HG03159 (cell line): Measurements from ENCODE around the gene TMEM86B.
"Not testable (repeated sequence)": the region's sequence is repeated elsewhere in the genome, so short reads cannot be mapped to it uniquely, and the experiment has no call there.

Experiments used
- ATAC-seq: cut with Tn5 transposase; IDR thresholded peaks from one replicate; pipeline ENCODE4 v1.9.1; 2021; ENCODE audit warnings: mild to moderate bottlenecking, moderate library complexity; ENCODE audit not compliant: unreplicated experiment

The TMEM86B gene

DNA sequence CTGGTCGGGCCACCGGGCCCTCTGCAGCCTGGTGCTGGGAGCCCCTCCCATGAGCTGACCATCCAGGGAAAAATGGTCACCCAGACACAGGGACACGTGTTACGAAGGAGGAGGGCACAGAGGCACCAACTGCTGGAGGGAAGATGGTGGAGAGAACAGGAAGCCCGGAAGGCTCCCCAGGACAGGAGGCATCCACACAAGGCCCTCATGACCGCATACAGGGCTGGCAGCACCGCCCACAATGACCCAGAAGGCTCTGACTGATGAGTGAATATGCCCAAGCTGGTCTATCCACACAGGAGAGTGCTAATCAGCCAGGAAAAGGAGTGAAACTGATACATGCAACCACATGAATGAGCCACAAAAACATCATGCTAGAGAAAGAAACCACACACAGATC is 14.0 kb upstream of the TMEM86B start:
- no peak for ATAC-seq

DNA sequence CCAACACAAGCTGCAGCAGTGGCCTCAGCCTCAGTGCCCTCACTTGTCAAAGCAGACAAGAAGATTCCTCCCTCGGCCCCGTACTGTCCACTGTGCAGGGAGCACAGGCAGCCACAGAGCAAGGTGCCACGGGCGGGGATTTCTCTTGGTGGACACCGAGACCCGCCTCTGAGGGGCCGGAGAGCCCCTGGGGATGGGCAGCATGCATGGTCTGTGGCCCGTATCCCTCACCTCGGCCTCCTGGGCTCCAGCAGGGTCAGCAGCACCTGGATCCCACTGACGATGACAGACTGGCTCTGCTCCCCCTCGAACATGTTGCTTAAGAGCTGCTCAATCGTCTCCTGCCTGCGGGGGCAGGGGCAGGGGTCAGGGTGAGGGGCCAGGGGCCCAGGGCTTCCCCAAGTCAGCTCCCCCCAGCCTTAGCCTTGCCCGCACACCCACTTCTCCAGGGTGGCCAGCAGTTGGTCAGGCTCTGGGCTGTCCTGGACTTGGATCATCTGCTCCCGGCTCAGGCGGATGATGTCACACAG is 13.4 kb upstream of the TMEM86B start:
- ATAC-seq, result no peak

DNA sequence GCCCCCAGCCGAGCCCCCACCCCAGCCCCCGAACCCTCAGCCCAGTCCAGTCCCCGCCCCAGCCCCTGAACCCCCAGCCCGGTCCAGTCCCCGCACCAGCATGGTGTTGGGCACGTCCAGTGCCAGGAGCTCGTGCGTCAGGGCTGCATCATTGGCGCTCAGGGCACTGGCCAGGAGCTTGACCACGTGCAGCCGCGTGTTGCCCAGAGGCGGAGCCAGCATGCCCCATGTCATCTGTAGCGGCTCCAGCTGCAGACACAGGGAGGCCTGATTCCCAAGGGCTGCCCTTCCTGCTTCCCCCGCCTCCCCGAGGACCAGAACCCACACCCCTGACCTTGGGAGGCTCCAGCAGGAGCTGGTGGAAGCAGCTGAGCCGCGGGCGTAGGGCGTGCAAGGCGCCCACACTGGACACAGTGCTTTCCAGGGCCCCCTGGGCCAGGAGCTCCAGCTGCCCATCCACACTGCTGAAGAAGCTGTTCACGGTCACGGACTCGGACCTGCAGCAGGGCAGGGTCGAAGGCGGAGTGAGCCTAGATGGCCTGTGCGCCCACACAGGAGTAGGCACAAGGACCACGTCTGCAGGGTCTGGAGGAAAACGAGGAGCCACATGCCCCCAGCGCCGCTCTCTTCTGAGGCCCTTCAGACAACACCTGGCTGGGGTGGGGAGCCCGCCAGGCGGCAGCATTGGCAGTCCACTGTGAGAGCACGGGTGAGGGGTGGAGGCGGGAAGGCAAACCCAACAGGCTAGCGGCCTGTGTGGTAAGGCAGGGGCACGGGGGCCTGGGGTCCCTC is 12.8 kb upstream of the TMEM86B start:
- ATAC-seq, result no peak

DNA sequence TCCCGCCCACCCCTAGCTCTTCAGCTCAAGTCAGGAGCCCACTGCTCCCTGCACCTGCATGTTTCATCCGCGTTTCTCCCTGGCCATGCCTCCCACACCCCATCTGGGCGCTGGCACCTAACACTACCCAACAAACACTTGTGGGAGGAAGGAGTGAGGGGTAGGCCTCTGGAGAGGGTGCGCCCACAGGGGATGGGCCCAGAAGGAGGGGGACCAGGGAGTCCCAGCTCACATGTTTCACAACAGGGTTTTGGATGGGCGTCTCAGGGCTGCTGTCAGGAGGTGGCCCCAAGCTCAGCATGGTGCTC is 12.1 kb upstream of the TMEM86B start:
- no peak for ATAC-seq

DNA sequence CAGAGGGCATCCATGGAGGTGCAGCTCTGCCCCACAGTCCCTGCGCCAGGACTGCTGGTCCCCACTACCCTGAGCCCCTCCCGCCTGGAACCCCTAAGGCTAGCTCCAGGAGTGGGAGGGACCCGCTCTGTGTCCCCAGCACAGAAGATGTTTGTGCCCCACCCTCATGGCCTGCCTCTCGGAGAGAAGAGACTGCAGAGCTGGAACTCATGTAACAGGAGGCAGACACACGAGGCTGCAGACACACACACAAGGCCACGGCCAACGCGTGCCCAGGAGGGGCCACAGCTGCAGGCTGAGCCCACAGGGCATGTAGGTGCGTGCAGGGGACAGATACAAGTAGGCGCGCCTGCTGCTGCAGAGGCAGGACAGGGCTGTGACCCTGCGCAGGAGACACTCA is 10.4 kb upstream of the TMEM86B start:
- no peak for ATAC-seq

DNA sequence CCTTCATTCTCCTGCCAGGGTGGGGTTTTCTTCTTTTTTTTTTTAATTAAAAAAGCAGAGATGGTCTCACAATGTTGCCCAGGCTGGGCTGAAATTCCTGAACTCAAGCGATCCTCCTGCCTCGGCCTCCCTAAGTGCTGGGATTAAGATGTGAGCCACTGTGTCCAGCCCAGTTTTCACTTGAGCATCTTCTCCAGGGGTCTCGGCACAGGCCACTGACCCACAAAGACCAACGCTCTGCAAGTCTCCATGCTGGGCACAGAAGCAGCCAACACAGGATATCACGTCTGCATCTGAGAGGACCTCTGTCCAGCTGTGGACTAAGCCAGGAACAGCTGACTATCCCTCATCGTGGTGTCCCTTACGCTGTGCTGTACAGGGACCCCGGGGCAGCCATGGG is 9.5 kb upstream of the TMEM86B start:
- no peak for ATAC-seq

DNA sequence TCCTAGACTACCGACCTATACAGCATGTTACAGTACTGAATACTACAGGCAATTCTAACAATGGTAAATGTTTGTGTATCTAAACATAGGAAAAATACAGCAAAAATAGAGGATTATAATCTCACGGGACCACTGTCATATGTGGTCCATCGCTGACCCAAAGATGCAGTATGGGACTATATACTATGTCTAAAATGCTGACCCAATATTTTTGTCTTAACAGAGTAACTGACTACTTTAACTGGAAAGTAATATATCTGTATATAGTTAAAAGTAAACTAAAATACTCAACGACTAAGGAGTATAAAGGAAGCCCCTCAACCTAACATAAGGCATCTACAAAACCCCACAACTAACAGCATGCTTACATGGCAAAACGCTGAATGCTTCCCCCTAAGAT is 4.4 kb upstream of the TMEM86B start:
- ATAC-seq, result no peak

DNA sequence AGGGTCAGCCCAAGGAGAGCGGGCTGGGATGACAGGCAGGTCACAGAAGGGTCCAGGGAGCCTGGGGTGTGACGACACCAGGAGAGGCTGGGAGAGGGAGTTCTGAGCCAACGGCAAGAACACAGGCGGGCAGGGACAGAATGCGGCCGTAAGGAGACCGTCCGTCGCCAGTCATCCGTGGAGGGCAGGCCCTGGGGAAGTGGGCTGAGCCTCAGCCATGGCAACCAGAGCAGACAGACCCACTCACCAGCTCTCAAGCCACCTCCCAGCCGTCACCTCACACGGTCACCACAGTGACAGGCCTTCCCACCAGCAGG is 3.7 kb upstream of the TMEM86B start:
- ATAC-seq, result no peak

DNA sequence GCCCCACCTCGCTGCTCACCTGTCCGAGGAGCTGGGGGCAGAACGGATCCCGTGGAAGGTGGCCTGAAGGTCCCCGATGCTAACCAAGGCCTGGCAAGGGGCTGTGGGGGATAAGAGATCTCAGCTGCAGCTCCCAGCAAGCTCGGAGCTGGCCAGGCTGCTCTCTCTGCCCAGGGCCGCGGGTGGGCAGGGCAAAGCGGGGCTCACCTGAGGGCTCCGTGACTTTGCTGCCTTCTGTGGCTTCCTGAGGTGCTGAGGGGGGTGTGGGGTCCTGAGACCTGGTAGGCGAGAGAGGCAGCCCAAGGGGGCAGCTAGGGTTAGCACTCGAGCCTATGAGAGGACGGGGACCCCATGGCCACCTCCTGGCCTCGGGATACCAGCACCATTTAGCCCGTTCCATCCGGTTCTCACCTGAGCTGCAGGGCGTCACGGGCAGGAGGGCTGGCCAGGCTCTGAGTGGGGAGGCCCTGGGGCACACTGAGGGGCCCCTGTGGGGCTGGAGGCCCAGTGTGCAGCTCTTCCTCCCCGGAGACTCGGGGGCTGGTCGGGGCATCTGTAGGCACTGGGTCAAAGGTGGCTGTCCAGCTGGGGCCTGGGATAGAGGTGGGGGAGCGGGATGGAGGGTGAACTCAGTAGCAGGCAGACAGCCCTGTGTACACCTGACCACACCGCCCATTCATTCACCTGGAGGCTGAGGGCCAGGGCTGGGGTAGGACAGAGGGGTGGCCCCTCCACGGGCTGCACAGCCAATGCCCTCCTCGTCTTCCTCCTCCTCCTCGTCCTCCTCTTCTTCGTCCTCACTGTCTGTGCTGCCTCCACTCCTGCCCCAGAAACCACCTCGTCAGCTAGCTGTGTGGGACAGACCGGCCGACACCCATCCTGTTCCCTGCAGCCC is 3.1 kb upstream of the TMEM86B start:
- ATAC-seq, result no peak

DNA sequence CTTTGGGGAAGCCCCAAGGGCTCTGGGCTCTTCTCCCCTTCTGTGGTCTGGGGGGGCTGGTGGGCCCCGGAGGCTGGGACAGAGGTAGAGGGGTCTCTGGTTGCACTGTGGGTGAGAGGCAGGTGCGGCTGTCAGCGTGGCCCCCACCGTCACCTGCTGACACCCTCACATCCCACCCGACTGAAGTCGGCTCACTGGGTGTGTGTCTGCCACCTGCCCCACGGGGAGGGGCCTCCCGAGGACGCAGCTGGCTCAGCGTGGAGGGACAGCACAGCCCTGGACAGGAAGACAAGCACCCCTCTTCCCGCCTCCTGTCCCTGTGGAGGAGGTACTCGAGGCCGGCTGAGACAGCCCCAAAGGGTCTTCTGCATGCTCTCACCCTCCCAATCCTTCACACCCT is 2.2 kb upstream of the TMEM86B start:
- ATAC-seq, result no peak

DNA sequence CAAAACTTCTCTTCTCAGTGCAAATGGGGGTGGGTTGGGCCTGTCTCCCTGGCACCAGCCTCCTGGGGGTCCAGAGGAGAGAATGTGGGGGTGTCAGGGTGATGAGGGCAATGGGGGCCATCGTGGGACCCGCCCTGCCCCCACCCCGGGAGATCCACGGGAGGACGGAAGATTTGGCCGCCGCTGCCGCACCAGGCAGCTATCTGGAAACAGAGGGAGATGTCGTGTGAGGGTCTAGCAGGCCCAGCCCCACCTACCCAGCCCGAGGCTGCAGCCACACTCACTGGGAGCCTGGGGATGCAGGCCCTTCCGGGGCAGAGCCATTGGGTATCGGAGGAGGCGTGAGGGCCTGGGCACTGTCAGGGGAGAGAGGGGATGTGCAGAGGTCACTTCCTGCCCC is 1.8 kb upstream of the TMEM86B start:
- no peak for ATAC-seq

DNA sequence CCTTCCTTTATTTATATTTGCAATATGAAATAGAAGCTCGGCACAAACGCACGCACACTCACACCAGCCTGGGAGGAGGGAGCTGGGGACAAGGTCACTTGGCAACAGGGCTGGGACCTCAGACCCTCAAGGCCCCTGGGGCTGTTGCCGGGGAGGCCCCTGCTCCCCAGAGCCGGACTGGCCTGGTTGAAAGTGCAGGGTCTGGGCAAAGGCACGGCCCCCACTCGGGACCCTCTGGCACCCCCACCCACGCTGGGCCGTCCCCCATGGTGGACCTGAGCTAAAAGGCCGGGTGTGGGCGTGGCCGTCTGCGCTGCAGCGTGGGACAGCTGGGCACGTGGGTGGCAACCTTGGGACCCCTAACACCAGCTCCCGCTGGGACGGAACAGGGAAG is 1.2 kb upstream of the TMEM86B start:
- ATAC-seq, result no peak

DNA sequence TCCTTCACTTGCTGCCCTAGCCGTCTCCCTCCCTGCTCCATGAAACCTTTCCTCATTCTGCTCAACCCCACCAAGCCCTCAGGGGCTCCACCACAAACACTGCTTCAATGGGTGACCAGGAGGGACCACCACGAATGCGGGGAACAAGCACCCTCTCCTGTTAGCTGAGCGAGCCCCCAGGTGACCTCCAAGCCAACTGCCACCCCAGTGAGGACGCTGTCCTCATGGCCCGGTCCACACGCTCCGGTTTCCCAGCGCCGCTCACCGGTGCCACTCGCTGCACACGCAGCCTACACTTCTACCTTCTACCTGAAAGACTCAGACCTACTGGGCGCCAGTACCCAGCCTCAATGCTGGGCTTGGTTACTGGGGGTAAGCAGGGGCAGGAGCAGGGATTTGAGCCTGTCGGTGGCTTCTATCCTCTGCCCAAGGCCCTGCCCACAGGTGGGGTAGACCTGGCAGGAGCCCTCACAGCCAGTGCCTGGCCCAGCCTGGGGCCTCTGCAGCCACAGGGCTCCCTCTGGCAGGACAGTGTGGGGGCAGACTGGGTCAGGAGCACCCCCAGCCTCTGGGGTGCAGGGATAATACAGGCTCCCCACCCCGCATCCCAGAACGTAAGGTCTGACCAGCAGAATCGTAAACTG is 704 bp upstream of the TMEM86B start:
- no peak for ATAC-seq

DNA sequence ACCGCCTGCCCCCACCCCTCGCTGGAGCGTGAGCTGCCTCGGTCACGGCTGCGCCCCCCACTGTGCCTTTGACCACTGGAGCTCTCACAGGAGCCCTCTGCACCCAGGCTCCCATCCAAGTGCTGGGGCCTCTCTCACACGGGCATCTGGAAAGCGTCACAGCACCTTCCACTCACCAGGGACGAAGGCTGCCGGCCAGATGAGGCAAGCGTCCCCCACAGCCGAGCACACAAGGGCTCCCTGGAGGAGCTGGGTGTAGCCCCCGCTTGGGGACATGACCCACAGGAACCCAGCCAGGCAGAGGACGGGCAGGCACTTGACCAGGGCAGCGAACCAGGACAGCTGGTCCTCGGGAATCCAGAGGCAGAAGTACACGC is 560 bp downstream of the TMEM86B start:
- ATAC-seq, result no peak

DNA sequence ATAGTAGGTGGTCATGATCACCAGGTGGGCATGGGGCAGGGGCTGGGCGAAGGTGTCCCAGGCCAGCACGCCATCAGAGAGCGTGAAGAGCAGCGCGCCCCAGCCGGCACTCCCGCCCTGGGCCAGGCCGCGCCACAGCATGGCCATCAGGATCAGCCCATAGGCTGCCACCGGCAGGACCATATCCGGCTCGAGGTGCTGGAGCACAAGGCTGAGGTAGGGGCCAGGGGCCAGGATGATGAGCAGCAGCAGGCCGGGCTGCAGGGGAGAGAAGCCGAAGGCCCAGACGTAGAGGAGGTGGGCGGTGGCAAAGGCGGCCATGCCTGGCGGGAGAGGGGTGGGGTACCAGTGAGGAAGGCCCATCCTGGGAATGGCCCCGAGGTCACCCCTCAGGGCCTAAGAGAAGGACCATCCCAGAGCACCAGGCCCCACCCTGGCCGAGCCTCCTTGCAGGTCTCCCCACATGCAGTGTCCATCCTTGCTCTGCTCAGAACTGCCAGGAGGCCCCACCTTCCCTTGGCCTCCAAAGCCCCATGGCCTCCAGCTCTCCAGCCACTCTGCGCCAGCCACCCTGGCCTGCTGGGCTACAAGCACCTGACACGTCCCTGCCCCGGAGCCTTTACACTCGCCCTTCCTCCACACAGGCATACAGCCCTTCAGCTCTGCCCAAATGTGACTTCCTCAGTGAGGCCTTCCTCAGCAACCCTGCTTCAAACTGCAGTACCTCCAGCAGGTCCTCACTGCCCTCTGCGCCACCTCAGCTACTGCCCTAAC is 1.1 kb downstream of the TMEM86B start:
- ATAC-seq, result no peak

DNA sequence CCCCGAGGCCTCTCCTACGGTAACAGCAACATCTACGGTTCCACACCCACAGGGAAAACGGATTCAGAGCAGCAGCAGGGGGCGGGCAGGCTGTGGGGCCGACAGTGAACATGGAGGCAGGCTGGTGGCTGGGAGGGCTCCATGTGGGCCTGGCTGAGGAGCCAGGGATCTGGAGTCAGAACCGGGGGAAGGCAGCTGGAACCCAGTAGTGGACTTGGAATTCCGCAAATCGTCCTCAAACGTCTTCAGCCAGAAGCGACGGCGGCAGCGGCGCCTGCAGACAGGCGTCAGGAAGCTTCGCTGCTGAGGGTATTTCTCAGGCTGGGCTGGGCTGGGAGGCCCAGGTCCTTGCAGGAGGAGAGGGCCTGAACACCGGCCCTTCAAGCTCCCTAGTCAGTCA is 1.8 kb downstream of the TMEM86B start:
- no peak for ATAC-seq

DNA sequence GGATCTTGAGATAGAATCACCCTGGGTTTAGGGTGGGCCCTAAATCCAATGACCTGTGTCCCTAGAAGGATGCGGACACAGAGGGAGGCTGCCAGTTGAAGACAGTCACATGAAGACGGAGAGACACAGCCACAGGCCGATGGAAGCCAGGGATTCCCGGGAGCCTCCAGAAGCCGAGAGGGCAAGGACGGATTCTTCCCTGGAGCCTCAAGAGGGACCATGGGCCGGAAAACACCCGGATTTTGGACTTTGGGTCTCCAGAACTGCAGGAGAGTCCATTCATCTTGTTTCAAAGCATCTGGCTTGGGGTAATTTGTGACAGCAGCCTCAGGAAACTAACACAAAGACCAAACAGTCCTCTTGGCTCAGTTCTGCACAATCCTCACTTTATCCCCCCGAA is 2.3 kb downstream of the TMEM86B start:
- no peak for ATAC-seq

DNA sequence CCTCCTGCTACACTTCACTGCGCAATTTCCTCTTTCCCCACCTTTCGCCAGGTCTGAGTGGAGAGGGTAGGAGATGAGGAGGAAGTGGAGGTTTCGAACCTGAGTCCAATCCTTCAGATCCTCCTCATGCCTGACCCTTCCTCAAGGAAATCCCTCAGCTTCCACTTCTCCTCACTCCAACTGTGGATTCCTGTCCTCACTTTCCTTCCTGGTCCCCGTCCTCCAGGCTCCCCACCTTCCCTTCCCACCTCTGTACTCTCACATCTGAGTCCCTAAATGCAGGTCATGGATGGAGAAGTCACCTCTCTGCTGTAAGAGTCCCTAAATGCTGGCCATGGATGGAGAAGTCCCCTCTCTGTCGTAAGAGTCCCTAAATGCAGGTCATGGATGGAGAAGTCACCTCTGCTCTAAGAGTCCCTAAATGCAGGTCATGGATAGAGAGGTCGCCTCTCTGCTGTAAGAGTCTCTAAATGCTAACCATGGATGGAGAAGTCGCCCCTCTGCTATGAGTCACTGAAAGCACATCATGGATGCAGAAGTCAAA is 3.1 kb downstream of the TMEM86B start:
- ATAC-seq, result no peak

DNA sequence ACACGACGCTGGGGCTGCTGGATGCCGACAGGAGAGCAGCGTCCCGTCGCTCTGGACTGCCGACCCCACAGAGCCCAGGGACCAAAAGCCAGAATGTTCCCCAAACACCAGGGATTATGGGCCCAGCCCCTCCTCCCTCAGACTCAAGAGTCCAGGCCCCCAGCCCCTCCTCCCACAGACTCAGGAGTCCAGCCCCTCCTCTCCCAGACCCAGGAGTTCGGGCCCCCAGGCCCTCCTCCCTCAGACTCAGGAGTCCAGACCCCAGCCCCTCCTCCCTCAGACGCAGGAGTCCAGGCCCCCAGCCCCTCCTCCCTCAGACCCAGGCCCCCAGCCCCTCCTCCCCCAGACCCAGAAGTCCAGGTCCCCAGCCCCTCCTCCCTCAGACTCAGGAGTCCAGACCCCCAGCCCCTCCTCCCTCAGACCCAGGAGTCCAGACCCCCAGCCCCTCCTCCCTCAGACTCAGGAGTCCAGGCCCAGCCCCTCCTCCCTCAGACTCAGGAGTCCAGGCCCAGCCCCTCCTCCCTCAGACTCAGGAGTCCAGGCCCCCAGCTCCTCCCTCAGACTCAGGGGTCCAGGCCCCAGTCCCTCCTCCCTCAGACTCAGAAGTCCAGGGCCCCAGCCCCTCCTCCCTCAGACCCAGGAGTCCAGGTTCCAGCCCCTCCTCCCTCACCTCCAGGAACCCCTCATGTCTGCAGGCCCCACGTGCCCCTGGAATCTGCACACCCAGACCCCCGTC is 3.7 kb downstream of the TMEM86B start:
- not testable (repeated sequence) for ATAC-seq

DNA sequence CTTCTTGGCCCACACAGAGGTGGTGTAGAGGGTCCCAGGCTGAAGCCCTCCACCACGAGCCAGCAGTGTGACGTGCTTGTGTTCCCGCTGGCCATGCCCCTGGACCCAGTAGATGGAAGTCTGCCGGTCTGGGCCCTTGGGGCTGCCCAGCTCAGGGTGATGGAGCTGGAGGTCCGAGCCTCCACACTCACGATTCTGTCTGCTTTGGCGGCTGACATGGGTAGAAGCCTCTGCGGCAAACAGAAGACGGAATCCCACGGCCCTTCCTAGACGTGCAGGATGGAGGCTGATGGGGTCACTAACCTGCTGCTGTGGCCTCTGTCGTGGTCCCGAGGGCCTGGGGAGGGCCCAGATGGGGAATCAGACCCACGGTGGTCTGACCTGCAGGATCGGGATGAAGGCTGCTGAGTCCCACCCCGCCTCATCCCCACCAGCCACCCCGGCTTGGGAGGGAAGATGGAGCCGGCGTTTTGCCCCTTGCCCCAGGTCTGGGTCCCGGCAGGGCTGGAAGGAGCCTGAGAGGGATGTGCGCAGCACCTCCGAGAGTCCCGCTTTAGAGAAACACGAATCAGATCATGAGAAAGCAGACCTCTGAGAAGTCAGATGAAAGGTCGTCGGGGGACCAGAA is 4.4 kb downstream of the TMEM86B start:
- no peak for ATAC-seq
